Measurements from ENCODE around the gene CHURC1.

Gene CHURC1

DNA sequence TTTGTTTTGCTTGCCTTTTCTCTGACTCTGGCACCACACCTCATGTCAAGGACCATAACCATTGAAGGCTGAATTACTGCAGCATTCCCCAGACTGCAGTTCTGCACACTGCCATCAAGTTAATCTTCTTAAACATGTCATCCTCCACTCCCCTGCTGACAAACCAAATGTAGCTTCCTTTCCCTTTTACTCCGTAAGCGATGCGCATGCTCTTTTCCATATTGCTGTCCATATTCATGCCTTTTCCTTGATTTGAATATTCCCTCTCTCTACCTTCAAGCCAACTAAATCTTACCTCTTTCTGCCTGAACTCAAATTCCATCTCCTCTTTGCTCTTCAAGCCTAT is 14.7 kb downstream of the CHURC1 start:
- Histone ChIP-seq H3K79me2 (ENCODE audit: insufficient read depth, low read depth) (no peaks in the 10 kb centered on the region), H3K9ac (no peak overlapping the region), H3K4me1 (ENCODE audit: low read depth, poor library complexity, severe bottlenecking) (peaks cover 76% of the 10 kb centered on the region), H4K20me1 (ENCODE audit: insufficient read depth) (no peaks in the 10 kb centered on the region), H3K4me3 (IDR thresholded peaks at IDR 0.05; ENCODE audit: insufficient read depth, low read depth, low read length) (no peak overlapping the region), H3K27me3 (ENCODE audit: insufficient read depth, low read depth) (no peaks in the 10 kb centered on the region), H2AFZ (ENCODE audit: low read depth) (no peak overlapping the region), H3K36me3 (ENCODE audit: insufficient read depth) (no peaks in the 10 kb centered on the region), H3K27ac (peak overlapping the region; percentile 57), H3K4me2 (peak overlapping the region; percentile 41; the same call in 1 of the 2 replicates)
- TF ChIP-seq CTCF (conservative IDR thresholded peaks at IDR 0.05; ENCODE audit: low read depth, low read length) = no peak

GRCh38 chr14:64930085-64930843 is 16.0 kb downstream of the CHURC1 start:
- H3K9ac ChIP-seq = no peak overlapping the region
- no peak overlapping the region for H2AFZ ChIP-seq (ENCODE audit: low read depth)
- no peaks in the 10 kb centered on the region for H3K36me3 ChIP-seq (ENCODE audit: insufficient read depth)
- H3K4me2 ChIP-seq = no peak overlapping the region
- H3K4me3 ChIP-seq (IDR thresholded peaks at IDR 0.05; ENCODE audit: insufficient read depth, low read depth, low read length) = no peak overlapping the region
- H3K27me3 ChIP-seq (ENCODE audit: insufficient read depth, low read depth) = no peaks in the 10 kb centered on the region
- no peaks in the 10 kb centered on the region for H3K79me2 ChIP-seq (ENCODE audit: insufficient read depth, low read depth)
- TF ChIP-seq CTCF (conservative IDR thresholded peaks at IDR 0.05; ENCODE audit: low read depth, low read length) = no peak
- no peak overlapping the region for H3K27ac ChIP-seq
- H4K20me1 ChIP-seq (ENCODE audit: insufficient read depth) = no peaks in the 10 kb centered on the region
- H3K4me1 ChIP-seq (ENCODE audit: low read depth, poor library complexity, severe bottlenecking) = peaks cover 89% of the 10 kb centered on the region

- no peaks in the 10 kb centered on the region for H3K36me3 ChIP-seq (ENCODE audit: insufficient read depth)
- no peak overlapping the region for H2AFZ ChIP-seq (ENCODE audit: low read depth)
- 0 out of 2 replicates have a peak, but pooled peaks cover 5% of the 10 kb centered on the region for H3K79me2 ChIP-seq (ENCODE audit: insufficient read depth, low read depth)
- no peak overlapping the region for H3K4me3 ChIP-seq (IDR thresholded peaks at IDR 0.05; ENCODE audit: insufficient read depth, low read depth, low read length)
- H3K27ac ChIP-seq = no peak overlapping the region
- H3K9ac ChIP-seq = no peak overlapping the region
- peaks cover 93% of the 10 kb centered on the region for H3K4me1 ChIP-seq (ENCODE audit: low read depth, poor library complexity, severe bottlenecking)
- no peaks in the 10 kb centered on the region for H3K27me3 ChIP-seq (ENCODE audit: insufficient read depth, low read depth)
- no peaks in the 10 kb centered on the region for H4K20me1 ChIP-seq (ENCODE audit: insufficient read depth)
- no peak for TF ChIP-seq CTCF (conservative IDR thresholded peaks at IDR 0.05; ENCODE audit: low read depth, low read length)
- no peak overlapping the region for H3K4me2 ChIP-seq
These were observed 16.9 kb downstream of the CHURC1 start for GRCh38 chr14:64931123-64931522.

GRCh38 chr14:64932231-64932630 is 18.0 kb downstream of the CHURC1 start:
- H3K4me3 ChIP-seq (IDR thresholded peaks at IDR 0.05; ENCODE audit: insufficient read depth, low read depth, low read length) = no peak overlapping the region
- 0 out of 2 replicates have a peak, but pooled peaks cover 6% of the 10 kb centered on the region for H3K79me2 ChIP-seq (ENCODE audit: insufficient read depth, low read depth)
- H3K27ac ChIP-seq = no peak overlapping the region
- no peak for TF ChIP-seq CTCF (conservative IDR thresholded peaks at IDR 0.05; ENCODE audit: low read depth, low read length)
- no peak overlapping the region for H2AFZ ChIP-seq (ENCODE audit: low read depth)
- no peaks in the 10 kb centered on the region for H3K36me3 ChIP-seq (ENCODE audit: insufficient read depth)
- H4K20me1 ChIP-seq (ENCODE audit: insufficient read depth) = no peaks in the 10 kb centered on the region
- H3K9ac ChIP-seq = no peak overlapping the region
- H3K4me1 ChIP-seq (ENCODE audit: low read depth, poor library complexity, severe bottlenecking) = peaks cover 93% of the 10 kb centered on the region
- H3K27me3 ChIP-seq (ENCODE audit: insufficient read depth, low read depth) = no peaks in the 10 kb centered on the region
- H3K4me2 ChIP-seq = peak overlapping the region; percentile 29; the same call in 1 of the 2 replicates
